Activated CD4-positive, alpha-beta T cell treated with anti-CD3 and anti-CD28 coated beads, Interleukin-2, amount 10 ng/mL, durations not matched to agents 7 days and 5 days (primary cell): ENCODE measurements around the gene IL36B. TPM values are rescaled to one million over a fixed set of nuclear protein-coding genes. Genes with fewer than 3 reads are reported as not detected.
"Not testable (repeated sequence)": the region's sequence is repeated elsewhere in the genome, so short reads cannot be mapped to it uniquely, and the experiment has no call there.

ENCODE experiments used
- CTCF ChIA-PET: fragments of 350-600 bp; sonication (Branson Sonifier 250); formaldehyde crosslinking; loops from one replicate; lab custom pipeline; 2021; ENCODE audit warnings: antibody characterized with exemption; lab: Charles Lee
- POLR2A ChIA-PET: fragments of 350-600 bp; sonication (Branson Sonifier 250); formaldehyde crosslinking; loops from one replicate; lab custom pipeline; 2021; ENCODE audit warnings: antibody characterized with exemption; lab: Charles Lee
- DNase-seq: peaks from one replicate; pipeline ENCODE4 v3.0.0-alpha.2; 2020
- H3K27ac Mint-ChIP-seq: one replicate; pipeline ENCODE4 v1.8.0; 2021; ENCODE audit warnings: mild to moderate bottlenecking, moderate library complexity, mixed read lengths
- H3K27me3 Mint-ChIP-seq: one replicate; pipeline ENCODE4 v1.8.0; 2021; ENCODE audit warnings: mixed read lengths
- H3K36me3 Mint-ChIP-seq: one replicate; pipeline ENCODE4 v1.8.0; 2021; ENCODE audit warnings: low read depth, mixed read lengths
- H3K4me1 Mint-ChIP-seq: one replicate; pipeline ENCODE4 v1.8.0; 2021; ENCODE audit warnings: mixed read lengths
- H3K4me3 Mint-ChIP-seq: one replicate; pipeline ENCODE4 v1.8.0; 2021; ENCODE audit warnings: mild to moderate bottlenecking, moderate library complexity, mixed read lengths
- H3K9me3 Mint-ChIP-seq: one replicate; pipeline ENCODE4 v1.8.0; 2021; ENCODE audit warnings: mixed read lengths
- total RNA-seq, 2 experiments: library from RNA; stranded (reverse); gene quantifications; one replicate each; pipeline ENCODE4 v1.2.3, GENCODE V29; 2021

The IL36B gene
- total RNA-seq, result not detected

GRCh38 chr2:113052396-113052917 lies at the start of gene IL36B:
Gene IL36B, minus strand, starts transcription at chr2:113052867.
- ChIA-PET POLR2A (interaction anchor here (0.6 kb wide), 1 partner anchor 1465 kb away, joined by 4 read pairs; no protein-coding TSS in a partner anchor), CTCF (interaction anchor here (0.7 kb wide), 1 partner anchor 943 kb away, joined by 4 read pairs; no protein-coding TSS in a partner anchor)
- Mint-ChIP-seq H3K4me3 (no peak within 1 kb of the TSS), H3K27me3 (peaks cover 2% of the 10 kb centered on the region), H3K27ac (no peak within 1 kb of the TSS), H3K9me3 (peaks cover 24% of the 10 kb centered on the region), H3K36me3 (peaks cover 4% of the 10 kb centered on the region), H3K4me1 (no peaks in the 10 kb centered on the region)
- no peak for DNase-seq

GRCh38 chr2:113102133-113102532 lies 49.5 kb upstream of the IL36B start:
- H3K27ac Mint-ChIP-seq, result no peak overlapping the region
- CTCF ChIA-PET, result interaction anchor here (0.8 to 4.0 kb wide), 7 partner anchors 8 to 103 kb away, joined by 3 to 16 read pairs (median 5); partner anchors contain the start of gene PSD4
- H3K4me1 Mint-ChIP-seq, result peaks cover 40% of the 10 kb centered on the region

GRCh38 chr2:113098532-113098931 lies 45.9 kb upstream of the IL36B start:
- ChIA-PET CTCF (interaction anchor here (0.8 to 1.9 kb wide), 9 partner anchors 9 to 76 kb away, joined by 3 to 6 read pairs (median 4); partner anchors contain the start of gene PSD4), POLR2A (no interaction called here)
- Mint-ChIP-seq H3K27ac (peak overlapping the region; percentile 84), H3K36me3 (peaks cover 28% of the 10 kb centered on the region), H3K4me1 (peaks cover 32% of the 10 kb centered on the region), H3K27me3 (peaks cover 5% of the 10 kb centered on the region), H3K4me3 (peak overlapping the region; percentile 55), H3K9me3 (peaks cover 24% of the 10 kb centered on the region)
- DNase-seq, result no peak

More at GRCh38 chr2:113102133-113102532, 49.5 kb upstream of the IL36B start:
- Mint-ChIP-seq H3K27me3 (peaks cover 3% of the 10 kb centered on the region), H3K4me3 (no peak overlapping the region), H3K9me3 (peaks cover 22% of the 10 kb centered on the region), H3K36me3 (peaks cover 25% of the 10 kb centered on the region)
- POLR2A ChIA-PET, result no interaction called here
- no peak for DNase-seq

GRCh38 chr2:113098041-113098440 lies 45.4 kb upstream of the IL36B start:
- ChIA-PET POLR2A (interaction anchor here (0.7 kb wide), 1 partner anchor 1044 kb away, joined by 3 read pairs; no protein-coding TSS in a partner anchor), CTCF (interaction anchor here (0.8 to 1.9 kb wide), 9 partner anchors 9 to 77 kb away, joined by 3 to 6 read pairs (median 4); partner anchors contain the start of gene PSD4)
- Mint-ChIP-seq H3K27ac (peak overlapping the region; percentile 84), H3K4me3 (peak overlapping the region; percentile 55), H3K4me1 (peaks cover 29% of the 10 kb centered on the region), H3K27me3 (peaks cover 5% of the 10 kb centered on the region), H3K9me3 (peaks cover 20% of the 10 kb centered on the region), H3K36me3 (peaks cover 23% of the 10 kb centered on the region)
- peak; percentile 35 for DNase-seq

GRCh38 chr2:113096842-113097618 lies 44.4 kb upstream of the IL36B start:
- not testable (repeated sequence) for H3K4me3 Mint-ChIP-seq
- CTCF ChIA-PET, result interaction anchor here (1.2 to 1.9 kb wide), 4 partner anchors 12 to 78 kb away, joined by 3 to 6 read pairs (median 5); partner anchors contain the start of gene PSD4

GRCh38 chr2:113096306-113096705 lies 43.6 kb upstream of the IL36B start:
- POLR2A ChIA-PET, CTCF ChIA-PET, H3K27me3 Mint-ChIP-seq, DNase-seq, H3K4me3 Mint-ChIP-seq, H3K27ac Mint-ChIP-seq: not testable (repeated sequence)
- peaks cover 12% of the 10 kb centered on the region for H3K9me3 Mint-ChIP-seq
- peaks cover 20% of the 10 kb centered on the region for H3K36me3 Mint-ChIP-seq
- H3K4me1 Mint-ChIP-seq, result peaks cover 19% of the 10 kb centered on the region

More at GRCh38 chr2:113096842-113097618, 44.4 kb upstream of the IL36B start:
- H3K27me3 Mint-ChIP-seq, DNase-seq, POLR2A ChIA-PET: not testable (repeated sequence)
- H3K4me1 Mint-ChIP-seq, result peaks cover 24% of the 10 kb centered on the region
- peaks cover 20% of the 10 kb centered on the region for H3K36me3 Mint-ChIP-seq
- H3K9me3 Mint-ChIP-seq, result peaks cover 12% of the 10 kb centered on the region
- H3K27ac Mint-ChIP-seq, result peak overlapping the region; percentile 84

GRCh38 chr2:113093613-113093977 lies 40.9 kb upstream of the IL36B start:
- ChIA-PET POLR2A (no interaction called here), CTCF (no interaction called here)
- DNase-seq, result no peak
- Mint-ChIP-seq H3K27me3 (peaks cover 5% of the 10 kb centered on the region), H3K27ac (no peak overlapping the region), H3K4me1 (peaks cover 17% of the 10 kb centered on the region), H3K9me3 (peaks cover 12% of the 10 kb centered on the region), H3K36me3 (peaks cover 20% of the 10 kb centered on the region), H3K4me3 (no peak overlapping the region)

GRCh38 chr2:113092864-113093612 lies 40.4 kb upstream of the IL36B start:
- no peak overlapping the region for H3K27ac Mint-ChIP-seq
- CTCF ChIA-PET, result interaction anchor here (0.6 to 1.7 kb wide), 6 partner anchors 9 to 601 kb away, joined by 3 to 9 read pairs (median 3); no protein-coding TSS in a partner anchor

GRCh38 chr2:113091231-113091896 lies 38.7 kb upstream of the IL36B start:
- peaks cover 5% of the 10 kb centered on the region for H3K36me3 Mint-ChIP-seq
- ChIA-PET CTCF (interaction anchor here (1.7 kb wide), 1 partner anchor 11 kb away, joined by 9 read pairs; no protein-coding TSS in a partner anchor), POLR2A (no interaction called here)
- peaks cover 5% of the 10 kb centered on the region for H3K27me3 Mint-ChIP-seq
- H3K4me1 Mint-ChIP-seq, result no peaks in the 10 kb centered on the region
- no peak overlapping the region for H3K27ac Mint-ChIP-seq
- H3K9me3 Mint-ChIP-seq, result peaks cover 6% of the 10 kb centered on the region
- no peak for DNase-seq
- H3K4me3 Mint-ChIP-seq, result no peak overlapping the region

More at GRCh38 chr2:113092864-113093612, 40.4 kb upstream of the IL36B start:
- POLR2A ChIA-PET, result no interaction called here
- peaks cover 18% of the 10 kb centered on the region for H3K36me3 Mint-ChIP-seq
- peaks cover 5% of the 10 kb centered on the region for H3K27me3 Mint-ChIP-seq
- peaks cover 12% of the 10 kb centered on the region for H3K9me3 Mint-ChIP-seq
- no peak for DNase-seq
- H3K4me1 Mint-ChIP-seq, result peaks cover 11% of the 10 kb centered on the region
- H3K4me3 Mint-ChIP-seq, result no peak overlapping the region

- CTCF ChIA-PET, result interaction anchor here (1.0 to 2.3 kb wide), 7 partner anchors 10 to 300 kb away, joined by 3 to 15 read pairs (median 4); no protein-coding TSS in a partner anchor
- Mint-ChIP-seq H3K27me3 (no peaks in the 10 kb centered on the region), H3K36me3 (no peaks in the 10 kb centered on the region), H3K4me1 (peaks cover 3% of the 10 kb centered on the region), H3K9me3 (no peaks in the 10 kb centered on the region), H3K4me3 (no peak overlapping the region), H3K27ac (no peak overlapping the region)
- POLR2A ChIA-PET, result no interaction called here
- DNase-seq, result peak; percentile 8
These were observed 37.2 kb upstream of the IL36B start for GRCh38 chr2:113089916-113090315.

- ChIA-PET POLR2A (no interaction called here), CTCF (interaction anchor here (0.7 to 2.3 kb wide), 6 partner anchors 8 to 50 kb away, joined by 3 to 15 read pairs (median 4); no protein-coding TSS in a partner anchor)
- H3K9me3 Mint-ChIP-seq, result no peaks in the 10 kb centered on the region
- H3K4me1 Mint-ChIP-seq, result peaks cover 3% of the 10 kb centered on the region
- no peak overlapping the region for H3K27ac Mint-ChIP-seq
- no peak overlapping the region for H3K4me3 Mint-ChIP-seq
- H3K27me3 Mint-ChIP-seq, result peaks cover under 1% of the 10 kb centered on the region
- no peak for DNase-seq
- H3K36me3 Mint-ChIP-seq, result no peaks in the 10 kb centered on the region
These were observed 35.7 kb upstream of the IL36B start for GRCh38 chr2:113088213-113088992.
